Right forelimb (tissue), 1 donor: ENCODE results near the gene HAUS1.
"Not testable (repeated sequence)": the region's sequence is repeated elsewhere in the genome, so short reads cannot be mapped to it uniquely, and the experiment has no call there.

Experiments used
- DNase-seq: peaks from one replicate; pipeline ENCODE4 v3.0.0-alpha.2; 2018

The HAUS1 gene

DNA sequence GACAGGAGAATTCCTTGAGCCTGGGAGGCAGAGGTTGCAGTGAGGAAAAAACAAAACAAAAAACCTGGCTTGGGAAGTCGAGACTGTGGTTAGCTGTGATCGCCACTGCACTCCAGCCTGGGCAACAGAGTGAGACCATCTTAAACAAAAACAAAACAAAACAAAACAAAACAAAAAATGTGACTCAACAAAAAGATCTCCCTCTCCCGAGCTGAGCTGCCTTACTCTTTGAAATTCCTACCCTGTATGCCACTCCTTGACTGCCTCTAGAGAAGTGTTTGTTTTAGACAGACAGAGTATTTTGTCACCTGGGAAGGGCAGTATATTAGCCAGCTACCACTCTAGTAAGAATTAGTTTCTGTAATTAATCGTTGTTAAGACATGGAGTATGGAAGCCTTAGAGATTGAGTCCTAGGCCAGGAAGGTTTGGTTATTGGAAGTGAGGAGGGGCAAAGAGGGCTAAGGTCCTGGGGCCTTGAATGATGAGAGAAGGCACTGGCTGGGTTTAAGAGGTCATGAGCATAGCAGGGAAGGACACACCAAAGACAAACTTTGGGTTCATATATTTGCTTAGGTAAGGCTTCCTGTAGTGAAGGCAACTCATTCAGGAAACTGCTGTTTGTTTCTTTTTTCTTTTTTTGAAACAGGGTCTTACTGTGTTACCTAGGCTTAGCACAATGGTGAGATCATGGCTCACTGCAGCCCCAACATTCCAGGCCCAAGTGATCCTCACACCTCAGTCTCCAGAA, 56.0 kb downstream of the HAUS1 start:
- DNase-seq, result no peak

DNA sequence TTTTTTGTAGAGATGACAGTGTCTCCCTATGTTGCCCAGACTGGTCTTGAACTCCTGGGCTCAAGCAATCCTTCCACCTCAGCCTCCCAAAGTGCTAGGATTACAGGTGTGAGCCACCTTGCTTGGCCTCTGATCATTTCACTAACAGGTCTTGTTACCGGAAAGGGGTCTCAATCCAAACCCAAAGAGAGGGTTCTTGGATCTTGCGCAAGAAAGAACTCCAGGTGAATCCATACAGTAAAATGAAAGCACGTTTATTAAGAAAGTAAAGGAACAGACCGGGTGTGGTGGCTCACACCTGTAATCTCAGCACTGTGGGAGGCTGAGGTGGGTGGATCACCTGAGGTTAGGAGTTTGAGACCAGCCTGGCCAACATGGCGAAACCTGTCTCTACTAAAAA, 56.7 kb downstream of the HAUS1 start:
- DNase-seq, result not testable (repeated sequence)

DNA sequence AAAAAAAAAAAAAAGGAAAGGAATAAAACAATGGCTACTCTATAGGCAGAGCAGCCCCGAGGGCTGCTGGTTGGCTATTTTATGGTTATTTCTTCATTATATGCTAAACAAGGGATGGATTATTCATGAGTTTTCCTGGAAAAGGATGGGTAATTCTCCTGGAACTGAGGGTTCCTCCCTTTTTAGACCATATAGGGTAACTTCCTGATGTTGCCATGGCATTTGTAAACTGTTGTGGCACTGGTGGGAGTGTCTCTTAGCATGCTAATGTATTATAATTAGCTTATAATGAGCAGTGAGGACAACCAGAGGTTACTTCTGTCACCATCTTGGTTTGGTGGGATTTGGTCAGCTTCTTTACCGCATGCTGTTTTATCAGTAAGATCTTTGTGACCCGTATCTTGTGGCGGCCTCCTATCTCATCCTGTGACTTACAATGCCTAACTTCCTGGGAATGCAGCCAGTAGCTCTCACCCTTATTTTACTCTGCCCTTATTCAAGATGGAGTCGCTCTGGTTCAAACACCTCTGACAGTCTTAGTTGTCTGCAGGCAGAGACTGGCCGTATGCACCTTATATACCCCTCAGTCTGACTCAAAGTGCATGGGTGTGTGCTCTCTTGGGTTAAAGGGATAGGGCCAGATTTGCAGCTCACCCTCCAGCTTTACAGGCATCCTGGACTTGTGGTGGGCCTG, 57.7 kb downstream of the HAUS1 start:
- no peak for DNase-seq

DNA sequence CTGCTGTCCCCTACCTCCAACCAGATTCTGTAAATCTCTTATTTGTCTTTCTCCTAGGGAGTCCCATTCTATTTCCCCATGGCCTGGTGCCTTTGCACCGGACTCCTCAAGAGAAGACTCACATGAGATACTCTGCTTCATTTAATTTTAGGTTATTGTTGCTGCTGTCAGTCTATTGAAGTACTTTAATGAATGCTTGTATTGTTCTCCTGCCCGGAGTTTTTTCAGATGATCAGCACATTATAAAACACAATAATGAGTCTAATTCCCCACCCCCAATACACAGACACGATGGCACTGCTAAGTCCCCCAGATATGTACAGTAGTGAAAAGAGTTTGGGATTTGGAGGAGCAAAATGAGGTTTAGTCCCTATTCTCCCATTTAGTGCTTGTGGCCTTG, 58.9 kb downstream of the HAUS1 start:
- DNase-seq, result no peak

DNA sequence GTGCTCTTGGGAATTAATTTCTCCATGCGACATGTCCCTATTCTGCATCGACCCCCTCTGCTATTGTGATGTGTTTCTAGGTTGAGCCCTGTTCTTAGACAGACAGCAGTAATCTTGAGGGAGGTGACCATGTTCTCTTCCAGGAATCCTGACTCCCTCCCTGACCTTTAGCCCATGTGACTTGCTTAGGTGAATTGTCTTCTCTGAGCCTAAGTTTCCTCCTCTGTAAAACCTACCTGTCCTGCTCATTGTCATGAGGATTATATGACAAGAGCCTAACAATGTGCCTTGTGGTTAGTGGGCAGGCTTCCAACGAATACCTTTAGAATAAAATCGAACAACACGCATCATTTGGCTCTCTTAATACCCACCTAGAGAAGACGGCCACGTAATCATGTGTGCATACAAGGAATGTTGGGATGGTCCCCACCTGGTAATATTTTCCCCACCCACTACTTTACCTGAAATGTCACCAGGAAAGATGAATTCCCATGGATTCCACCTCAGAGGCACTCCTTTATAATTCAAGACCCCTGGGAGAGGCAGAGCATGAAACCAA, 59.8 kb downstream of the HAUS1 start:
- DNase-seq, result no peak

DNA sequence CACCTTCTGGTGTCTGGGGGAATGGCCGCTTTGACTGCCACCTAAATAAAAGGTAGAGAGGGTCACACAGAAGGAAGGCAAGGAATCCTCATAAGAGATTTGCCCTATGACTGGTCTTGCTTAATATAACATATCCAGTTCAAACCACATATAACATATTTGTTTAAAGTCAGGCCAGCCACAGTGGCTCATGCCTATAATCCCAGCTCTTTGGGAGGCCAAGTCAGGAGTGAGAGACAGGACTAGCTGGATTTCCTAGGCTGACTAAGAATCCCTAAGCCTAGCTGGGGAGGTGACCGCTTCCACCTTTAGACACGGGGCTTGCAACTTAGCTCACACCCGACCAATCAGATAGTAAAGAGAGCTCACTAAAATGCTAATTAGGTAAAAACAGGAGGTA, 60.3 kb downstream of the HAUS1 start:
- not testable (repeated sequence) for DNase-seq

DNA sequence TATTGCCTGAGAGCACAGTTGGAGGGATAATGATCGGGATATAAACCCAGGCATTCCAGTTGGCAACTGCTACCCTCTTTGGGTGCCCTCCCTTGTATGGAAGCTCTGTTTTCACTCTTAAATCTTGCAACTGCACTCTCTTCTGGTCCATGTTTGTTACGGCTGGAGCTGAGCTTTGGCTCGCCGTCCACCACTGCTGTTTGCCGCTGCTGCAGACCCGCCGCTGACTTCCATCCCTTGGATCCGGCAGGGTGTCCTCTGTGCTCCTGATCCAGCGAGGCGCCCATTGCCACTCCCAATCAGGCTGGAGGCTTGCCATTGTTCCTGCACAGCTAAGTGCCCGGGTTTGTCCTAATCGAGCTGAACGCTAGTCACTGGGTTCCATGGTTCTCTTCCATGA, 60.7 kb downstream of the HAUS1 start:
- DNase-seq, result no peak

DNA sequence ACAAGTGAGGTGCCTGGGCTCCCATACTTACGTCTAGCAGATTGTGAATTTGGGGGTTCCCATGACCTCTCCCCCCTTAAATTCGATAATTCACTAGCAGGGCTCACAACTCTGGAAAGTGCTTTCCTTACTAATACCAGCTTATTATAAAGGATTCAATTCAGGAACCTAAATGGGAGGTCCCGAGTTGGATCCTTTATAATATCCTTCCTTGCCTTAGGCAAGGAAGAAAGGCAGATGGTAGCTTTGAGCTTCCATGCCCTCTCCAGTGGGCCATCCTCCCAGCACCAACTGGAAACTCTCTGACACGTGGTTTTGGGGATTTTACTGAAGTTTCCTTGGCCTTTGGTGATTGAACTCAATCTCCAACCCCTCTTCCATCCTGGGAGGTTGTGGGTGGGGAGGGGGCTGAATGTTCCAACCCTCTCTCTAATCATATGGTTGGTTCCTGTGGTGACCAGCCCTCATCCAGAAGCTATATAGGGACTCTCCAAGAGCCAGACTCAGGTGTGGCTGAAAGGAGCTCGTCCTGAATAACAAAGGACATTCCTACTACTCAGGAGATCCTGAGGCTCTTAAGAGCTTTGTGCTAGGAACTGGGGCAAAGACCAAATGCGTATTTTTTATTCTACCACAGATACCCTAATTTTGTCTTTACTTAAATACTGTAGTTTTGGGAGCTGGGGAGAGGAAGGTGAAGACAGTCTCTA, 62.2 kb downstream of the HAUS1 start:
- no peak for DNase-seq

DNA sequence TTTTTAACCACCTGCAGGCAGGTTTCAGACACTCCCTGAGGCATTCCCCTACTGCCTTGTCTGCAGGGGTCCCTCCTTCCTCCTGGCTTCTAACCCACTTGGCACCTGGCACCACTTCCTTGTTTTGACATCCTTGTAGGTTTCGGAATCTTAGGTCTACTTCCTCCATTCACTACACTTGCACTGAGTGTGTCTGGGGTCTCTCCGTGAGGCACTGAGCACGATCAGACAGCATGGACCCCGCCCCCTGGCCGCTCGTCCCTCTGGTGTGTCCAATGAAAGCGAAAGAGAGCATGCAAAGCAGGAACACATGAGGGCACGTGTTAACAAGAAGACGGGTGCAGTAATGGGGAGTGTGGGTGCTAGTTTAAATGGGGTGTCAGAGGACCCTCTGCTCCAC, 63.8 kb downstream of the HAUS1 start:
- no peak for DNase-seq

DNA sequence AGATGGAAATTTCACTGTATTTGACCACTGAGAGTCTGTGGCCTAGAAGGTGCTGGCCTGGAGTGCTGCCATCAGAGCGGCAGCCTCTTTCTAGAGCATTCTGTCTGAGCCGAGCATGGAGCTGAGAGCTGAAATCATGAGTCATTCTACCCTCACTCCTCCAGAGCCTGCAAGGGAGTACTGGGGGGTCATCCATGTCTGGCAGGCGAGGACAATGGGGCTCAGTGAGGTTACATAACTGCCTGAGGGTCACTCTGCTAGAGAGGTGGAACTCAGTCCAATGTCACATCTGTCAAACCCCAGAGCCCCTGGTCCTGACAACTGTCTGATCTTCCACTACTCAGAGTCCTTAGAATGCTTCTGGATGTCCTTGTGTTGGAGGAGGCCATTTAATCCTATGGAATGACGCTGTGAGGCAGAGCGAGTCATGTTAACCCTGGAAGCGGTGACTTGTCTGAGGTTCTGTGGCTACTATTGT, 65.3 kb downstream of the HAUS1 start:
- DNase-seq, result no peak

DNA sequence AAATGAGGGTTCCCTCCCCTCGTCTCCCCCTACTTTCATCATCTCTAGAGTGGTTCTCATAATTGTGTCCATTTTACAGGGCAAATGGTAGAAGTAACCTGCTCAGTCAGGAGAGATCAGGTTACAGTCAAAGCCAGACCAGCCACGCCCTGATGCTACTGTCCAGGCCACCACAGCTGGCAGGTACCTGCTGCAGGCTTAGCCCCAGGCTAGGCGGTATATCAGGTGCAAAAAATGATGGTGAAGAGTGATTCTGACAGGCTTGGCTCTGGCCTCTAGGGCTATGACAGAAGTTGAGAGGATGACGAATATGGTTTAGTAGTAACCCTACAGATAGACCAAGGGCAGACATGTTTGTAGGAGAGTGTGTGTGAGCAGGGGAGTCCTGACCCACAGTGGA, 67.1 kb downstream of the HAUS1 start:
- DNase-seq, result no peak

DNA sequence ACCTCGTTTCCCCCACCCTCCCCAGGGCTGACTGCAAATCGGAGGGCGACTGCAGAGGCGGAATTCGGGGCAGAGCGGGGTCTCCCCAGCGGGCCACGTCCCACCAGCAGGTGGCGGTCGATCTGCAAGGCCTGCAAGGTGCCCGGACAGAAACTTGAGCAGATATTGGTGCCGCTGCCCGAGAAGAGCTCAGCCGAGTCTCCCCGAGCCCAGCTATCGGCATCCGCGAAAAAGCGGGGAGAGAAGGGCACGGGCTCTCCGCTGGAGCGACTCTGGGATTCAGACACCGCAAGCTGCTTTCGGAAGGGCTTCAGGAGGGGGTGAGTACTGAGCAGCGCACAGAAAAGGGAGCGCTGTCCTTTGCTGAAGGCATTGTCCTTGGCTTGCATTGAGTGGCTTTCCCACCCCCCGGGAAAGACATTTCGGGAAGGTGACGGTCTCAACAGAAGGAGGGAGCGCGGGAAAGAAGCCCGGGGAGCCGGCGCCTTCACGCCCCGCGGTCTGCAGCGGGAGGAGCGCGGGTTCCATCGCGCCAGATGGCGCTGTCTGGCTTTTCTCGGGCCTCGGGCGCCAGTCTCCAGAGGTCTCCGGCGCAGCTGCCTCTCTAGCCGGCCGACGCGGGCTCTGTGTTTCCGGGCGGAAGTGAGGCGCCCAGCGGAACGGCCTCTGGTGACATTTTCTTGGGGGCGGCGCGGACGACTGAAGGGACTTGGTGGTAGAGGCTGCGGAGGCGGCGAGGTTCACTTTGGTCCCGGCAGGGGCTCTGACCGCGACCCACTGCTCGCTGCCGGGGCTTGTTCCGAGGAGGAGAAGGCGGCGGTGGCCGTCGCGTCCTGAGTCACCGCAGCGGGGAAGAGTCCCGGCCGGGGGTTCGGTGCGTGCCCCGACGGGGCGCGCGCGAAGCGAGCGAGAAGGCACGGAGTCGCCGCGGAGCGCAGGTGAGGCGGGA, 69.5 kb downstream of the HAUS1 start:
- peak; percentile 94 for DNase-seq

DNA sequence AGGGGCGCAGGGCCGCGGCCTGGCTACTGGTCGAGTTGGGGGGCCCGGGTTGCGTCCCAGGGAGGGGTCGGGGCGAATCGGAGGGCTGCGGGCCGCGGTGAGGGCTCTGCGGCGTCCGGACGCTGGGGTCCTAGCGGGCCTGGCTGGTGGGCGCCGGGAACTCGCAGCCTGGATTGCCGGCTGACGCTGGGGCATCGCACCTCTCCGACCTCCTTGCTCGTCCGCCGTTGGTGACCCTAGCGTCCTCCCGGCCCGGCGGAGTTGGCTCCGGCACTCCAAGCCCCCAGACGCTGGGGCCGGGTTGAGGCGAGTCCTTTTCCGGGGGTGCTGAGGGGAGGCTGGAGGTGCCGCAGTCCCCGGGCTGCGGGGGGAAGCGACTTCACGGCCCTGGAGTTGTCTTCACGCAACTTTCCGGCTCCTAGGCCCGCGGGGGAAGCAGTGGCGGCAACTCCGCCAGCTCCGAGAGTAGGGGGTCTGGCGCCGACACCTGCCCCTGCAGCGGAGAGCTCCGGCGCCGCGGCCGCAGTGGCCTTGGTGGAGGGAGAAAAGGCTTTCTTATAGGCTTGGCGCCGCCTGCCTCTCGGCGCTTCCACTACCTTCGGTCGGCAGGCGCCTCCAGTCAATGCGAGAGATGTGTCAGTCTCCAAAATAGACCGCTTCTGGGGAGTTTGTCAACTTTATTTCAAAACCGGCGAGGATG, 70.3 kb downstream of the HAUS1 start:
- peak; percentile 69 for DNase-seq

DNA sequence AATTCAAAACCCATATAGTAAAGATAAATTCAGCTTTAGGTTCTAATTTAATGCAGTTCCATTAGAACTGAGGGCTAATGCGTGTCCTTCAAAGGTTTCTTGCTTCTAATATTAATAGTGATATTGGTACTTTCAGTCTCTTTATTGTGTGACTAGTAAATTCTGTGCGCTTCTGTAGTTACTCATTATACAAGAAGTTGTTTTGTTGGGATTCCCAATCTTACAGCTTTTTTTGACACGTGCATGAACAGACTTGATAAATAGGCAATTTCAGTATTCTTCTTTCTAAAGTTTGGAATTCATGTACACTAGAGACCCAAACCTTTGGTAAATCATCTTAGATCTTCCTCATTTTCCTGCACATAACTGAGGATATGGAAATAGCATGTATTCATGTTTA, 71.8 kb downstream of the HAUS1 start:
- no peak for DNase-seq
